GM13977 (cell line): ENCODE data around the gene ABLIM2.

ENCODE experiments used
- DNase-seq: peaks from one replicate; pipeline ENCODE4 v3.0.0; 2012; ENCODE audit warnings: low spot score
- in situ Hi-C: fragments of 300-500 bp; cut with MboI; formaldehyde crosslinking; loops from one replicate; pipeline ENCODE4 v1.12.0; 2022; ENCODE audit warnings: low sequenced_read_pairs, low pct_unique_long_range_greater_than_20kb, mixed read lengths, inconsistent platforms; ENCODE audit not compliant: unreplicated experiment
- TF ChIP-seq, protein P1 (sequence below): IDR thresholded peaks from 2 replicates; pipeline ENCODE4 v1.5.1; 2012; ENCODE audit warnings: mild to moderate bottlenecking, control low read depth; ENCODE audit not compliant: insufficient read depth; ENCODE audit errors: extremely low read depth, missing control alignments

The ABLIM2 gene

DNA sequence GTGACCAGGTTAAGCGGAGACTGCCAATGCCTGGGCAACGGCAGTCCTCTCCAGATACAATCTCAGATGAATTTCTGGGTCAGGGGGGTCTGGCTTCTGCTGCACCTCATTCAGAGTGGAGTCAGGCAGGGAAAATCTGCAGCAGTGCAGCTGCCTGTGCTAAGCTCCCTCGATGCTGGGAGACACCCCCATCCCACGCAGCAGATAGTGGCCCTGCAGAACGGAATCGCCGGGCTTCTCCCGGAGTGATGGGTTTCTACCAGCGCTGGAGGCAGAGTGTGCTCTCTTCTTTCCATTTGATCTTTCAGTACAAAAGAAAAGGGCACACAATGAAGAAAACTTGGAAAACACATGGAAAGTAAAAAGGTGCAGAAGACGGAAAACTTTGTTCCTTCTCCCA lies 5.2 kb downstream of the ABLIM2 start:
- no peak for DNase-seq
- TF ChIP-seq, protein P1, sequence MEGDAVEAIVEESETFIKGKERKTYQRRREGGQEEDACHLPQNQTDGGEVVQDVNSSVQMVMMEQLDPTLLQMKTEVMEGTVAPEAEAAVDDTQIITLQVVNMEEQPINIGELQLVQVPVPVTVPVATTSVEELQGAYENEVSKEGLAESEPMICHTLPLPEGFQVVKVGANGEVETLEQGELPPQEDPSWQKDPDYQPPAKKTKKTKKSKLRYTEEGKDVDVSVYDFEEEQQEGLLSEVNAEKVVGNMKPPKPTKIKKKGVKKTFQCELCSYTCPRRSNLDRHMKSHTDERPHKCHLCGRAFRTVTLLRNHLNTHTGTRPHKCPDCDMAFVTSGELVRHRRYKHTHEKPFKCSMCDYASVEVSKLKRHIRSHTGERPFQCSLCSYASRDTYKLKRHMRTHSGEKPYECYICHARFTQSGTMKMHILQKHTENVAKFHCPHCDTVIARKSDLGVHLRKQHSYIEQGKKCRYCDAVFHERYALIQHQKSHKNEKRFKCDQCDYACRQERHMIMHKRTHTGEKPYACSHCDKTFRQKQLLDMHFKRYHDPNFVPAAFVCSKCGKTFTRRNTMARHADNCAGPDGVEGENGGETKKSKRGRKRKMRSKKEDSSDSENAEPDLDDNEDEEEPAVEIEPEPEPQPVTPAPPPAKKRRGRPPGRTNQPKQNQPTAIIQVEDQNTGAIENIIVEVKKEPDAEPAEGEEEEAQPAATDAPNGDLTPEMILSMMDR: no peak
- in situ Hi-C loops: no loop called here

DNA sequence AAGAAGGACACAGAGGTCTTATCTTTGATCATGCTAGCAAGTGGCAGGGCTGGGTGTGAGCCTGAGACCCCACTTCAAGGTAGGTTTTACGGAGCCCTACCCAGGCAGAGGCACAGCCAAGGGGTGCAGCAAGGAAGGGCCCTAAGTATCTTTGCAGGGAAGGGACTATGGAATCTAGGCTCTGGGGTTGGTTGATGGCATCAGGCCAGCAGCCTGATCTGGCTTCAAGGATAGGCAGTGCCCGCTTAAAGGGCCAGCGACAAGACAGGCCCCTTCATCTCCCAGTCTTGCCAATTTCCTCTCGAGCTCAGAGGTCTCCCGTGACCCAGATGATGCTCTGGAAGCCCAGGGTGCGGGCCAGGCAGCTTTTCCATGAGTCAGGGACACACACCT lies 5.8 kb downstream of the ABLIM2 start:
- no peak for DNase-seq
- TF ChIP-seq, protein P1: no peak
- in situ Hi-C loops: no loop called here

DNA sequence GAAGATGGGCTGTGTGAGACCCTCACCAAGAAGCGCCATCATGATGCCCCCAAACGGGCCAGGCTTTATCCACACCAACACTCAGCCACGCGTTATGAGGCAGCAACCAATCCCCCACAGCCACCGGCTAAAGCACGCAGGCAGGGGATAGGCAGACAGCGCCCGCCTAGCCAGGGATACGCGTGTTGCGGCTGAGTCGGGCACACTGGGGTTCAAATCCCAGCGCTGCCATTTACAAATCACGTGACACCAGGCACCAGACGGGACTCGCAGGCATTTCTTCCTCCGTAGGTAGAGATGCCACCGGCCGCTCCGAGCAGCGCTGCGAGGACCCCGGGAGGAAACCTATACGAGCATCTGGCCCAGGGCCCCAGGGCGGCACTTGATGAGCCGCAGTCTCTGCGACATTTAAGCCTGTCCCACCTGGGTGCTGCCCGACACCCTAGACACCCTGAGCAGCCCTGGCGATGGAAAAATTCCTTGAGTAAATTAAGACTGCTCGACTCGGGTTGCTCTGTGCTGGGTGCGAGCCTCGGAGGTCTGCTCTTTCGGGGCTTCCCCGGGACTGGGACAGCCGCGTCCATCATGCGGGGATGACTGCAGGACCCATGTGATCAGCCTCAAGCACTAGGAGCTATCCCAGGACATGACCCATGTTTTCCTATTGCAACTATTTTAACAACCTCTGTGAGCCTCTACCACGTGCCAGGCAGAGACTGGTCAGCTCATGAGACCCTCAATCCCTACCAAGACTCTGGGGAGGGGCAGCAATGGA lies 6.3 kb downstream of the ABLIM2 start:
- DNase-seq: no peak
- TF ChIP-seq, protein P1: no peak
- in situ Hi-C loops: no loop called here

DNA sequence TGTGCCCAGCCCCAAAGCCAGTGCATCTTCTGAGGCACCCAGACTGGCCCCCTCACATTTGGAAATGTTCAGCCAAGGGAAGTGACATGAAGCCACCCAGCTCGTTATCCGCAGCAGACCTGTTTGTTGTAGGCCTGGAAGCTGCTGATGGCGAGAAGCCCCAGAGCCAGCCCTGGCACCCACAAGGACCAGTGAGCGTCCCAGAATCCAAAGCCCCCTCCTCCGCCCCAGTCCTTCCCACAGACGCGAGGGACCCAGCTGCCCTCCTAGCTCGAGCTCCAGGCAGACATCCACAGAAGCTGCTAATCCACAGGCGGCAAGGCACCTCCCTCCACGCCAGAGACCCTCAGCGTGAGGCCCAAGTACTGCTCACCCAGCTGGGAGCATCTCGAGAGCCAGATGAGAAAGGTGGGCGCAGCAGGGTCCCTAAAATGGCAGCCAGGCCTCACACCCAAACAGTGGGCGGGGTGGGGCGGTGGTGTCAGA lies 7.4 kb downstream of the ABLIM2 start:
- in situ Hi-C loops: no loop called here
- TF ChIP-seq, protein P1: no peak
- no peak for DNase-seq

DNA sequence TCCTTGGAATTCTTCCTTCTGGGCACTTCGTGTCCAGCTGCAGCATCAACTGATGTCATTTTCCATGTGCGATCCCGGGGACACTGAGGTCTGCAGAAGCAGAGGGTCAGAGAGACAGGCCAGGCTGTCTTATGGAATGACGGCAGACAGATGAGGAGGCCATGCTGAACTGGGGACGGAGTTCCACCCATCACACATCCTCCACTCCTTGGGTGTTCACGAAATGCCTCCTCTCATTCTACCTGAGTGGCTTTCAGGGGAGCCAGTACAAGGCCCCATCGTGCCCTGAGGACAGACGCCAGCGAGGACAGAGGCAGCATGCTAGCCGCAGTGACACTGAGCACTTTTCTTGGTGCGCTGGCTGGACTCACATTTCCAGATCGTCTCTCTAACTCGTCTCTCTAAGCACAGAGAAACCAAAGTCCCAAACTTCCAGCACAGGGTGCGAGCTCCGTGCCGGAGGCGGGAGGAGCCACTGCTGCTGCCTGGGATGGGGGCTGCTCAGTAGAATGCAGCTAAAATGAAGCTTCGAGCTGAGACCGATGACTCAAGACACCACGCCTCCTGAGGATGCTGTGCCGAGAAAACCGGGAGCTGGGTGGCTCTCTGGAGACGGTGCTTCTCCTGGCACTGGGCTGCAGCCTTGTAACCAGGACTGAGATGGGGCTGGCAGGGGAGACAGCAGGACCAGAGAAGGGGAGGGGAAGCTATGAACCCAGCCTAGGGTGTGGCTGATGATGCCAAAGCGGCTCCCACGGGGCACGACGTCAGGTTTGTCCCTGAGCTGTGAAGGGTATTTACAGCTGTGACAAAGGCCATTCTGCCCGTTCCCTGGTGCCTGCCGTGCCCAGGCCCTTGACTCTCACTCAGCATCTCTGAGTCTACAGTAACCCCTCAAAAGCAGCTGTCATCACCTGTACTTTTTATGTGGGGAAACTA lies 8.2 kb downstream of the ABLIM2 start:
- in situ Hi-C loops: no loop called here
- no peak for DNase-seq
- TF ChIP-seq, protein P1: no peak

DNA sequence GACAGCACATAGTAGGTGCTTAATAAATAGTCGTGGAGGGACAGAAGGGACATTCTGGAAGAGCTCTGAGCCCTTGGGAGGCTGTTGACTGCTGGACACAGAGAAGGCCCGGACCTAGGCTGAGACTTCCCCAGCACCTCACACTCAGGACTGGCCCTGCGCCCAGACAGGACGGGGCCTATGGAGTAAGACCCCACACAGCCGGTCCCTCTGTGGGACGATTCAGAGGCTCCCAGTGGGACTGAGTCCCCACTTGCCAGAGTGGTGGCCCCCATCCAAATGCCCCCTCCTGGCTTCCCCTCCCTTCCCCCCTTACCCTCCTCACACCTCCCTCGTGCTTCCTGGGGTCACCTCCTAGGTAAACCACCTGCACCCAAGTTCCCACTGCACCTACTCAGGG lies 8.9 kb downstream of the ABLIM2 start:
- no peak for DNase-seq
- in situ Hi-C loops: no loop called here
- TF ChIP-seq, protein P1: no peak
